GM19351 (cell line): ENCODE measurements around the gene CEP76.

Experiments used
- ATAC-seq: cut with Tn5 transposase; IDR thresholded peaks from one replicate; pipeline ENCODE4 v1.9.1; 2021; ENCODE audit warnings: mild to moderate bottlenecking, moderate library complexity; ENCODE audit not compliant: unreplicated experiment

Gene CEP76, protein sequence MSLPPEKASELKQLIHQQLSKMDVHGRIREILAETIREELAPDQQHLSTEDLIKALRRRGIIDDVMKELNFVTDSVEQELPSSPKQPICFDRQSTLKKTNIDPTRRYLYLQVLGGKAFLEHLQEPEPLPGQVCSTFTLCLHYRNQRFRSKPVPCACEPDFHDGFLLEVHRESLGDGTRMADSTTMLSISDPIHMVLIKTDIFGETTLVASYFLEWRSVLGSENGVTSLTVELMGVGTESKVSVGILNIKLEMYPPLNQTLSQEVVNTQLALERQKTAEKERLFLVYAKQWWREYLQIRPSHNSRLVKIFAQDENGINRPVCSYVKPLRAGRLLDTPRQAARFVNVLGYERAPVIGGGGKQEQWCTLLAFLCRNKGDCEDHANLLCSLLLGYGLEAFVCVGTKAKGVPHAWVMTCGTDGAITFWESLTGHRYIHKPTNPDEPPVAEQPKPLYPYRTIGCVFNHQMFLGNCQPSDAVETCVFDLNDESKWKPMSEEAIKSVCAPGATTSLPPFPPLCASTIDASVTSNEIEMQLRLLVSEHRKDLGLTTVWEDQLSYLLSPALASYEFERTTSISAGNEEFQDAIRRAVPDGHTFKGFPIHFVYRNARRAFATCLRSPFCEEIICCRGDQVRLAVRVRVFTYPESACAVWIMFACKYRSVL

DNA sequence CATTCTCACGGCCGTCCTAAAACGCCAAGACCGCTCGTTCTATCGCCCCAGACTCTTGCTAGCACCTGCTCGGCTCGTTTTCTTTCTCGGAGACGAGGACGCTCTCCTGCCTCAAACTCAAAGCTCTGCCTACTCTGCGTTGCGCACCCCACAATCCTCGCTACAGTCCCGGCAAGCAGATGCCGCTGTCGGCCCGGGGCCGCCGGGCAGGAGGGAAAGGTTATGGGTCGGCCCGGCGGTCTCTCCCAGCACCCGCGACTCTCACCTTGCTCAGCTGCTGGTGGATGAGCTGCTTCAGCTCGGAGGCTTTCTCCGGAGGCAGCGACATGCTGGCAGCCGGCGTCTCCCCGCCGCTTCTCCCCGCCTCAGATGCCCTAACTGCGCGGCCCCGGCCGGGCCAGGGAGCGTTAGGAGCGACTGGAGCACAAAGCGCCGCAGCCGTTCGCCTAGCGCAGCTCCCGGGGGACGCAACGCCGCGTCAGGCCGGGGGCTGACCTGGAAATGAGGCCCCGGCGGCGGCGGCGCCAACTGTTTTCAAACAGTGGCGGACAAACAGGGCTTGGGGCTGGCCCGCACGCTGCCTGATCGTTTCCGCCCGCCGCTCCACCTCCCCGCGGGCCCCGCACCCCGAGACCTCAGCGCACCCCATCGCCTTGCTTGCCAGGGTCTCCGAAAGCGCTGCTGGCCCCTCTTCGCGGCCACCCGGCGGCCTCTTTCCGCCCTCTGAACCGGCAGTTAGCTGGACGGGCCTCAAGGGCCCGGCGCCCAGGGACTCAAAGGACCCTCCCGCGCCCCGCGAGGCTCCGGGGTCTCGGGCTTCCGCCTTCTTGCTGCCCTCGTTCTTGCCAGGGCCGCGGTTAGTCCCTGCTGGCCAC lies at the start of gene CEP76, which contains the start of gene PSMG2:
TSS of gene CEP76 (minus strand) at position 503 of the 875 bp plus-strand sequence. CDS start at position 328, 175 bp downstream.
TSS of gene PSMG2 (plus strand) at position 822 of the 875 bp plus-strand sequence. CDS start 66 bp downstream, outside the sequence.
- peak; percentile 71 for ATAC-seq

DNA sequence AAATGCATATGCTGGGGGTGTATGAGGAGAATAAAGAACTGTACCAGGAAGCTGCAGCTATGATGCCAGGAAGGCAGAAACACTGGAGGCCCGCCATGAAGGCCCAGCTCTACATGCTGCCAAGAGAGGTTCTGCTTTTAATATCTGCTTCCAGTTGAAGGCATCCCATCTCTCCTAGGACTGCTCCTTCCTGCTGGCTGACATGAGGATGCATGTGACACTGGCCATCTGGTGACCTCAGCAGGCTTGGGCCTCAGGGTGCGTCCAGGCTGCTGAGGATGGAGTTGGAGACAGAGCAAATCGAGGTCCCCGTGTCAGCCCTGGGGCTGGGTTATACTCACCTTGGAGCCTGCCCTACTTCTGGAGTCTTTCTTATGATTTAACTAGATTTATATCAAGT lies 49.4 kb upstream of the CEP76 start:
- ATAC-seq: no peak

DNA sequence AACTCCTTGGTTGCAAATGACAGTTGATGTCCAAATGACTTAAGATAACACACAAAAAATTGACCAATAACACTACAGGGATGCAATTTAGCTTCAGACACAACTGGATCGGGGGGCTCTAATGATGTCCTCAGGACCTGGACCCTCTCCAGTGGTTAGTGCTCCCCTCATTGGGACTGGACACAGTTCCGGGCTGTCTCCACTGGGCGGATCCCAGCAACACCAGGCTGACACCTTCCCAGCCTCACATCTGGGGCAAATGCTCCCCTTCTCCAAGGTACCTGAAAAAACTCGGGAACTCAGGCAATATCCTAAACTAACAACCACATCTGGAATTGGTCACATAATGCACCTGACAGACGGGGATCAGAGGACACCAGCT lies 49.0 kb upstream of the CEP76 start:
- ATAC-seq: no peak

DNA sequence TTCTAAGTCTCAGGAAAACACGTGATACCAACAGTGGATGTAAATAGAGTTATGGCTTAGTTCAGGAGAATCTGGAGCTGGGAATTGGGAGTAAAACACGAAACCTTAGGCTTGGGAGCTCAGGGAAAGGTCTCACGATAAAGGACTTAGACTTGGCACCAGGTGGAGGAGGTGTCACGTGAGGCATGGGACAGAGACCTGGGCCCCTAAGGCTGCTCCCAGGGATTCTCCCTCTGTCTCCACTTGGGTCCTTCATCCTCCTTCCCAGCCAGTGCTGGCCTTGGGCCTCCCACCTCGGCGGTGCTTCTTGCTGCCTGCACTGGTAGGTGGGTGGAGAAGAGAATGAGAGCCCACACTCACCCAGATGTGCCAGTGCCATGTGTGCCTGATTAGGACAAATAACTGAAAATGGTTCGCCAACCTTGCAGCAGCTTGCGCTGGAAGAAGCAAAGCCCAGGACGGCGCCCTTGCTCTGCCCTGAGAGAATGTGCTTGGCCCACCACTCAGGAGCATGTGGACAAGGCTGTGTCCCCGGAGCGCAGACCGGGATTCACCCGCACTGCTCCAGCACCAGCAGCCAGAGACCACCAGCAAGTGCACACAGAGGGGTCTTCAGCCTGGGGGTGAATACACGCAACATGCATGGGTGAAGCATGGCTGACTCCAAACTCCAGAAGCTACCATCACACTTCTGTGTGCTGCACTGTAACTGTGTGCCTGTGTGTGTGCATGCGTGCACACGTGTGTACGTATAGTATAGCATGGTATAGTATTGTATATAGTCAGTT lies 48.4 kb upstream of the CEP76 start:
- ATAC-seq: no peak

DNA sequence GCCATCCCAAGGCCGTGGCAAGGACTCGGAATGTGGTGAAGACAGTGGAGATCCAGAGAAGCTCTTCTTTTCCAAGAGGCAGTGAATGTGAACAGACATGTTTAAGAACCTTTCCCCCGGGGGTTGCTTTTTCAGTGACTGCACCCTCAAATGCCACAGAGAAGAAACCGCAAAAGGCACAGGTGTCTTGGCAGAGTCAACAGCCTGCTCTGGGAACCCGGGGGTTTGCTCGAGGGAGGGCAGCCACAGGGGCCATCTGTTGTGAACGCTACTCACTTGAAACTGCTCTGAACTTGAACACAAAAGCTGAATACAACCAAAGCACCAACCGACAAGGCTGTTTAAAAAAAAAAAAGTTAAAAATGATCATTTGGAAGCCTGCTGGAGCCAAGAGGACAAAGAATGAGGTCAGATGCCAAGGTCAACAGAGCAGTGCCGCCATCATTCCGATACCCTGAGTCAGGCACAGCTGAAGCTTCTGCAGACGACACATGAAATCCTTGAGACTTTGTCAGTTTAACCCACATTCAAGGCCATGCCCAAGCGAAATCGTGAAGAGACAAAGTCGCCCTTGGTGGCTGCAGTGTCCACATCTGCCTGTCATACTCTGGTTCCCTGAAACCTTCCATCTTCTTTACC lies 47.7 kb upstream of the CEP76 start:
- no peak for ATAC-seq

DNA sequence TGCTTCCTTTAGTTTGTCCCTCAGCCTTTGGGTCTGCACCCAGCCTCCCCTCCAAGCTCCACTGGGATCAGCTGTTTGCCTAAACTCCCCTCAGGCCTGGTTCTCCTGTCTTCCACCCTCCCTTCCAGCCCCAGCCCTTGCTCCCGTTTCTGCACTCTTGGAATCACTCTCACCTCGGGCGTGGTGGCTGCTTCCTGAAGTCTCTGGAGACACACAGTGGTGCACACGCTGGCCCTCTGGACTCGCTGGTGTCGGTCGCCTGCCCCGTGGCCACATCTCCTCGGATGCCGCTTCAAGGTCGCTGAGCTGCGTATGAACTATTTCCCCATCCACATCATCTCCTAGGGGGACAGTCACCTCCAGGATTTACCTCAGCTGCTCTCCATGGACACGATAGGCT lies 46.6 kb upstream of the CEP76 start:
- no peak for ATAC-seq

DNA sequence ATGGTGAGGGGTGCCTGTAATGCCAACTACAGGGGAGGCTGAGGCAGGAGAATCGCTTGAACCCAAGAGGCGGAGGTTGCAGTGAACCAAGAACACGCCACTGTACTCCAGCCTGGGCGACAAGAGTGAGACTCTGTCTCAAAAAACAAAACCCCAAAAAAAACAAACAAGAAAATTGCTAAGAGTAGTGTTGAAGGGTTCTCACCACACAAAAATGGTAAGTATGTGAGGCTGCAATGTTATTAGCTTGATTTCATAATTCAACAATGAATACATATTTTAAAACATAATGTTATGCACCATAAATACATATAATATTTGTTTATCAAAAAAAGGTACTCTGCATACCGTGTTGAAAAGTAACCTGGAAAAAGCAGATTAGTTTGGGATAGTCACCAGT lies 46.1 kb upstream of the CEP76 start:
- ATAC-seq: no peak

DNA sequence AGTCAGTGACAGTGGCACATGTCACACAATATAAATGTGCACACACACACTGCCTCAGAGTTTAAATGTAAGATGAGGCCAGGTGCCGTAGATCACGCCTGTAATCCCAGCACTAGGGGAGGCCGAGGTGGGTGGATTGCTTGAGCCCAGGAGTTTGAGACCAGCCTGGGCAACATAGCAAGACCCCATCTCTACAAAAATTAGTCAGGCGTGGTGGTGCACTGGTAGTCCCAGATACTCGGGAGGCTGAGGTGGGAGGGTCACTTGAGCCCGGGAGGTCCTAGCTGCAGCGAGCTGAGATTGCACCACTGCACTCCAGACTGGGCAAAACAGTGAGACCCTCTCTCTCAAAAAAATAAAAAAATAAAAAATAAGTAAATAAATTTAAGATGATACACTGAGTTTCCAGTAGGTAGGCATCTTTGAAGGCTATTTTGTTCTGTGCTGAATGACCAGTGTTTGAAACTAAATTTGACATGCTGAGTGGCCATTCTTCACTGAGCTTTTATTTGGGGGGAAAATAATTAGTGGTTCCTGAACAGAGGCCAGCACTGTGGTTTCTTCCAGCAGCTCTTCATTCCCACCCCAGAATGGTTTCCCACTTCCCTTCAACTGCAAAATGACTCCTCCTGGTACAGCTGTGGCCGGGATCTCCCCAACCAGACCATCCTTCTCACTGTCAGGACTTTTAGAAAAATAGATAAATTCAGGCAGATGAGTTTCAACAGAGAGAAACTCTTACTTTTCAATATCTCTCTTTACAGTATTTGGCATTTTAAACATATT lies 45.2 kb upstream of the CEP76 start:
- ATAC-seq: no peak

DNA sequence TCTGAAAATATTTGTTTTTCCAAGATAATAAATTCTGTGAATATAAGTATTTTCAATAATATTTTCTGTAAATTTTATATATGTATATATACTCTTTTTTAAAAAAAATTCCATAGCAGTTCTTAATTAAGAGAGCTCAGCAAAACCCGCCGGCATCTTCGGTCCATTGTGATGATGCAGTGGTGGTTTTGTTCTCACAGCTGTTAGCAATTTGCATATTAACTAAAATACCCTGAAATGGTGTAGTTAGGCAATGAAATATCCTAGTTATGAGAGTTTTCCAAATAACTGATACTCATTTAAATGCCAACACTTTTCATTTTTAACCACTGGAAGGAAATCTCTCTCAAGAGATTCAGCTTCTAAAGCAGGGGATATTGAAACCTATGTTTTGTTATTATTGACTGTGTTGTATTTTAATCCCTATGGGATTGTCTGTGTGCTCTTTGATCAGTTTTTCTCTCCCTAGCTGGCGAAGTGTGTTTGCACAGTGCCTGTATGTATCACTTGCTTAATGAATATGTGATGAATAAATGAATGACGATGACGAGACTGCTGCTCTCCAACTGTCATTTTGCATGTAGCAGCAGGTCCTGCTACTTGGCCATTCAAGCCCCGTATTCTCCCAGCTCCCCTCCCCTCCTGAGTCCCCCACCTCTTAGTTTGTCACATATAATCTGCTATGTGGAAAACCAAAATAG lies 42.7 kb upstream of the CEP76 start:
- ATAC-seq: no peak

DNA sequence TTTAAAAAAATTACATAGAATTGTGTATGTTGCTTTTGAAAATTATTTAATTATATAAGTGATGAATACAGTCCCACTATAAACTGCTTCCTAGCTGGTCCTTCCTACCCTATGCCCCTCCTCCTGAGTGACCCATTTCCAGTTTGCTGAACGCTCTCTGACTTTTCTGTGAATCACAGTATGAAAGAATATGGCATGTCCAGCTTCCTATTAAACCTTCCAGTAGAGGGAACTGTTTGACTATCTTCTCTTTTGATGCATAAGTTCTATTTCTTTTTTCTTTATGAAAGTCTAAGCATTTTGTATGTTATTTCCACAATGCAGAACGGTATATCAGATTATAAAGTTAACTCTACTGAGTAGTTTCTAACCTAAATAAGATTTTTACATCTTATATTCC lies 41.6 kb upstream of the CEP76 start:
- ATAC-seq: no peak

DNA sequence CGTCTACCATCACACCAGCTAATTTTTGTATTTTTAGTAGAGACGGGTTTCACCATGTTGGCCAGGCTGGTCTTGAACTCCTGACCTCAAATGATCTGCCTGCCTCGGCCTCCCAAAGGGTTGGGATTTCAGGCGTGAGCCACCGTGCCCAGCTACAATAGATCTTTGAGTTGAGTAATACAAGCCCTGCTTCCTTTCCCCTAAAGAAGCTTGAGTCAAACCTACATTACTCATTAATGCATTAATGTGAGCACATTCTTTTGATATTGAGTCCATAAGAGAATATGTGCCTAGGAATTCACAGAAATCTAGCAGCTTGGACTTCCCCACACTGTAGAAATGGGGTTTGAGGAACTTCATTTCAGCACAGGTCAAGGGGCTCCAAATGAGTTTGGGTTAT lies 39.9 kb upstream of the CEP76 start:
- ATAC-seq: no peak

DNA sequence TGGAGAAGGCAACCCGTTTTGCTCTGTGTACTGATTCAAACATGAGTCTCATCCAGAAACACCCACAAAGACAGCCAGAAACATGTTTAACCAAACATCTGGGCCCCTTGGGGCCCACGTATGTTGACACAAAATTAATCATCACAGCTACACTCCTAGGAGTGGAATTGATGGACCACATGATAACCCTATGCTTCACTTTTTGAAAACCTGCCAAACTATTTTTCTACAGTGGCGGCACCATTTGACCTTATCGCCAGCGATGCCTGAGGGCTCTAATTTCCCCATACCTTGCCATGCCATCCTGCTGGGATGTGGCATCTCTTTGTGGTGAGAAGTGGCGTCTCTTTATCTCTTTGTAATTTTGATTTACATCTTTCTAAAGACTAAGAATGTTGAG lies 38.8 kb upstream of the CEP76 start:
- no peak for ATAC-seq

DNA sequence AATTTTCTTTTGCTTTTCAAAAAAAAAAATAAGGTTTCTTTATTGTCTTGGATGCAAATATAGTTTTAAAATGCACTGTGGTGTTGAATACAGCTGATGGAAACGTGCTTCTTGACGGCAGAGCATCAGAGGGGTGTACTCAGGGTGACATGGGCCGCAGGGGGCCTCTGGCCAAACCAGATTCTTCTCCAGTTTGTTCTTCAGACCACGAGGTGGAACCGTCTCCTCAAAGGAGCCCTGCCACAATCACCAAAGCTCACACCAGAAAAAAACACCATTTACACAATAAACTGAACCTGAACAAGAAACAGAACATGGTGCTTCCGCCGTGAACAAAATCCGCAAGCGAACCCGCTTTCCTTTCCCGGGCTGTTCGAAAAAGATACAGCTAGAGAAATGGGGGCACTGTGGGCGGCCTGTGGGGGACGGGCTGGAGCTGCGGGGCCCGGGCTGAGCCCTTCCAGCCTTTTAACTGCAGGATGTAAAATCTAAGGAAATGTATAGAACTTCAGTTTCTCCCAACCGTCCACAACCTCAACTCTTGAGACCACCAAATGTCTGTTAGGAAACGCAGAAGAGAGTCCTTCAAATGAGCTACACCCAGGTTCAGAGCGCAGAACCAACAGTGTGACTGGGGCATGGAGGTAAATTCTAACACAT lies 34.9 kb upstream of the CEP76 start:
- ATAC-seq: no peak

DNA sequence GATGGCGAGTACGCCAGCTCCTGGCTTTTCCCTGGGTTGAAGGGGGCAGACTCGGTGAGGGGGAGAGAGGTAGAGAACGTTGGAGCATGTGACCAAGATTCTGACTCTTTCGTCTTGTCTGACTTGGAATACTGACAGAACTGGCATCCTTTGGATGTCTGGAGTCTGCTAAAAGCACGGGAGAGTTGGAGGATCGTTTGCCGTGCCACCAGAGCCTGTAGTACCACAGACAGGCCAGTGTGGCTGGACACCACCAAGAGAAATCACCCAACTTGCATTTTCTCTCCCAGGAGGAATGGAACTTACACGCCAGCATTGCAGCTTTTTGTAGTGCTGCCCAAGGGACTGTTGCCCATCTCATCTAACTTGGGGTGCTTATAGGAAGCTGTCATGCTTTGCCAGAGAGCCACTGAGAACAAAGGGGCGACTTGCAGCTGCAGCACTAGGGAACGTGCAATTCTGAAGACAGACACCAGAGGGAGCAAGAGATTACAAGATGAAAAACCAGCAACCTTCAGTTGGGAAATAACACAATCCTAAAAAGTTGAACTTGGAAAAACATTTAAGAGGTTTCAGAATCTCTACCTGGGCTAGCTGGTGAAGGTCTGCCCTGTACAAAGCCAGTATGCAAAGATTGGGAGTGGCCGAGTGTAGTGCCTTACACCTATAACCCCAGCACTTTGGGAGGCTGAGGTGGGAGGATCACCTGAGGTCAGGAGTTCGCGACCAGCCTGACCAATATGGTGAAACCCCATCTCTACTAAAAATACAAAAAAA lies 24.4 kb upstream of the CEP76 start:
- ATAC-seq: no peak

DNA sequence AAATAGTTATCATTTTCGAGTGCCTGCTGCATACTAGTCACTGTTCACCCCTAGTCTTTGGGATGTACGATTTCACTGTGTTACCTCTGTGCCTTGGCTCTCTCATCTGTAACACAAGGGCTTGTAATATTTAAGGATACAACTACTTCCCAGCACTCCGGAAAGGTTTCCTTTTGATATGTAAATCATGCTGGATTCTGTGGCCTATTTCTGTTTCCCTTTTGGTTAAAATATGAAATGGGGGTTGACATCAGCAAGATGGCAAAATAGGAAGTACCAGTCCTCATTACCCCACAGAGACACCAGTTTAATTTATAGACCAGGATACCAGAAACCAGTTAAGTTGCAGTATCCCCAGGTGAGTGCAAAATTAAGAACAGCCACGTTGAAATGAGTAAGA lies 23.8 kb upstream of the CEP76 start:
- ATAC-seq: no peak

DNA sequence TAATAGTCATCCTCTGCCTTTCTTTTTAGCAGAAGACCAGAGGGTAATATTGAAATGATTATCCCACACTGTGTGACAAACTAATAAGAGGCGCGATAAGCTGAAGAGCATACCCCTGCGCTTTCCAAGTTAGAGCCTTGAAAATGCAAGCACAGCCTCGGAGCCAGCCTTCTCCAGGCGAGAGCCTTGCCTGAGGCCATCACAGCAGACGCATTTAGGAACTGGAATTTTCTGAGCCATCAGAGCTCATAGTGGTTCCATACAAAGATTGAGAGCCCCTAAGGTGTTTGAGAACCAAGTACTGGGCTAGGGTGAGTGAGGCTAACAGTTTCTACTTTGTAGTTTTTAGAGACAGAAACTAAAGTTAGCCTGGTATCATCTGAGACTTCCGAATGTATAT lies 20.2 kb upstream of the CEP76 start:
- no peak for ATAC-seq

DNA sequence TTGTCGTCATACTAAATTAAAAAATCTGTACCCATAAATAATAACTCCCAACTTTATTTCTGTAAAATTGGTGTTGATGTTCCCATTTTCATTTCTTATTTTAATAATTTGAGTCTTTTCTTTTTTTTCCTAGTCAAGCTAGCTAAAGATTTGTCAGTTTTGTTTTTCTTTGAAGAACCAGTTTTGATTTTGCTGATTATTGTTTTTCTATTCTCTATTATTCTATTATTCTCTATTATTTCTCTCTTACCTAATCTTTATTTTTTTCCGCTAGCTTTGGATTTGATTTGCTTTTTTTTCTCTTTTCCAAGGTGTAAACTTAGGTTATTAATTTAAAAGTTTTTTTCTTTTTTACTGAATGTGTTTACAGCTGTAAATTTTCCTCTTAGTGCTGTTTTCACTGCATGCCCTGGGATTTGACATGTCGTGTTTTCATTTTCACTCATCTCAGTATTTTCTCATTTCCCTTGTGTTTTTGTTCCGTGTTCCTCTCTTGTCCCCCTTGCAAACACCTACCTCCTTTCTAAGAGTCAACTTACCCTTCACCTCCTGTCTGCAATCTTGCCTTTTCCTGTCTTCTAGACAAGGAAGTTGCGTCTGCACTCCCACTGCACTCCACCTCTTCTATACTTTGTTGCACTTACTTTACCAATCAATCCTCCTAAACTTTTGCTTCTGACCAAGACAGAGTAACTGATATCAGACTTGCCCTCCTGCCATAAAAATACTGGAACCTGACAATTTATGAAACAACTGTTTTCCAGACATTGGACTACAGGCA lies 19.2 kb upstream of the CEP76 start:
- no peak for ATAC-seq
